Measurements from ENCODE around the gene FBXW8.

Gene FBXW8

GRCh38 chr12:117076410-117077372 is 165.9 kb downstream of the FBXW8 start:
- no peak for DNase-seq (ENCODE audit: low read depth)

- DNase-seq (ENCODE audit: low read depth): no peak
Observed at GRCh38 chr12:117079487-117079886, 168.7 kb downstream of the FBXW8 start.

- no peak for DNase-seq (ENCODE audit: low read depth)
Observed at GRCh38 chr12:117080661-117081144, 170.0 kb downstream of the FBXW8 start.
